Gastroesophageal sphincter (tissue), 4 donors: Measurements from ENCODE around the gene DOK5. TPM values are rescaled to one million over a fixed set of nuclear protein-coding genes. Genes with fewer than 3 reads are reported as not detected.

Experiments used
- ATAC-seq: fragments of 150-250 bp; one replicate; pipeline ENCODE4 v1.9.1; 2016; ENCODE audit warnings: mild to moderate bottlenecking, moderate library complexity
- H3K27ac ChIP-seq, 4 donors: fragments of 200-600 bp; sonication (generic) in 3 of 4; 1 replicate in 3 of 4; 2 replicates in 1 of 4; pipeline ENCODE4 v1.5.1; 2016 to 2019
- H3K27me3 ChIP-seq: fragments of 200-600 bp; sonication (generic); one replicate; pipeline ENCODE4 v1.5.1; 2019
- H3K36me3 ChIP-seq, 2 donors: fragments of 200-600 bp; sonication (generic); one replicate each; pipeline ENCODE4 v1.5.1; 2019; ENCODE audit warnings: control low read depth in 1 of 2
- H3K4me1 ChIP-seq, 3 donors: fragments of 200-600 bp; sonication (generic); 1 replicate in 2 of 3; 2 replicates in 1 of 3; pipeline ENCODE4 v1.5.1; 2016 to 2019; ENCODE audit warnings: control low read depth in 2 of 3
- H3K4me3 ChIP-seq, 2 donors: fragments of 200-600 bp; sonication (generic); one replicate each; pipeline ENCODE4 v1.5.1; 2019; ENCODE audit warnings: mild to moderate bottlenecking in 1 of 2, moderate library complexity in 1 of 2
- H3K9me3 ChIP-seq, 3 donors: fragments of 200-600 bp; sonication (generic); one replicate each; pipeline ENCODE4 v1.5.1; 2017 to 2019; ENCODE audit warnings: control low read depth in 2 of 3
- EP300 ChIP-seq: sonication (generic); formaldehyde crosslinking; IDR thresholded peaks from one replicate; pipeline ENCODE4 v1.6.1; 2017; ENCODE audit warnings: antibody characterized with exemption, mild to moderate bottlenecking
- POLR2A ChIP-seq, 2 donors: fragments of 450-650 bp; IDR thresholded peaks; one replicate each; pipeline ENCODE4 v1.6.1; 2017; ENCODE audit warnings: antibody characterized with exemption in 2 of 2, mild to moderate bottlenecking in 2 of 2, moderate library complexity in 1 of 2
- POLR2AphosphoS5 ChIP-seq: sonication (generic); formaldehyde crosslinking; IDR thresholded peaks from one replicate; pipeline ENCODE4 v1.6.1; 2017; ENCODE audit warnings: antibody characterized with exemption
- WGBS, 2 donors: methylation state at CpG; one replicate each; pipeline ENCODE4 v1.1.5; 2018; ENCODE audit warnings: low coverage in 1 of 2; 5-methylcytosine and 5-hydroxymethylcytosine counted together
- total RNA-seq, 4 donors: library from RNA; depleted of rRNA; stranded (reverse); fragments of >200 nt; gene quantifications; one replicate each; pipeline ENCODE4 v1.1.0, GENCODE V29; 2016
- TF ChIP-seq, protein P1 (sequence below), 4 experiments: fragments of 200-600 bp in 2 of 4; fragments of 450-650 bp in 2 of 4; sonication (generic) in 1 of 4; IDR thresholded peaks; one replicate each; pipeline ENCODE4 v1.5.1; 2017 to 2019; ENCODE audit warnings: antibody characterized with exemption in 4 of 4, mild to moderate bottlenecking in 2 of 4, moderate library complexity in 2 of 4

DOK5 gene
- total RNA-seq, 4 donors from 2014 or later, result 0.62 to 2.7 (median 1.4) TPM

DNA sequence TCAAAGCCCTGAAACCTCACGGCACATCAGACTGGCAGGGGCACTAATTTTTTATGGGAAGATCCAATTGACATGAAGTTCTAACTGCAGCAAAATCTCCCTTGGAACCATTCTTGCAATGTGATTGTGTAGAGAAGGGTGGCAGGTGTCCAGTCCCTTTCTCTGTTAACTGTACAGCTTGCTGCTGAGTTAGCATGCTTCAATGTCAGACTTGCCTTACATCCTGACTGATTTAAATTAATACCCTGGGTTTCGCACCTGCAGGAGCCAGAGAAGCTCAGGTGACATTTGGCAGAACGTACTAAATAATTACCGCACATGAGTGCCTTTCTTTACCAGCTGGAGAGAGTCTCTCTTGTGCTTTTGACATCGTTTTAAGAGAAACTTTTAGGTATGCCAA lies 123.0 kb downstream of the DOK5 start:
- H3K36me3 ChIP-seq, result no peaks in the 10 kb centered on the region
- WGBS, 2 donors, result 59 to 89% methylated on average over 5 of the region's 5 CpGs
- no peaks in the 10 kb centered on the region for H3K4me1 ChIP-seq
- TF ChIP-seq POLR2A (IDR thresholded peaks at IDR 0.05) (no peak), POLR2AphosphoS5 (no peak), EP300 (no peak)
- TF ChIP-seq, protein P1, sequence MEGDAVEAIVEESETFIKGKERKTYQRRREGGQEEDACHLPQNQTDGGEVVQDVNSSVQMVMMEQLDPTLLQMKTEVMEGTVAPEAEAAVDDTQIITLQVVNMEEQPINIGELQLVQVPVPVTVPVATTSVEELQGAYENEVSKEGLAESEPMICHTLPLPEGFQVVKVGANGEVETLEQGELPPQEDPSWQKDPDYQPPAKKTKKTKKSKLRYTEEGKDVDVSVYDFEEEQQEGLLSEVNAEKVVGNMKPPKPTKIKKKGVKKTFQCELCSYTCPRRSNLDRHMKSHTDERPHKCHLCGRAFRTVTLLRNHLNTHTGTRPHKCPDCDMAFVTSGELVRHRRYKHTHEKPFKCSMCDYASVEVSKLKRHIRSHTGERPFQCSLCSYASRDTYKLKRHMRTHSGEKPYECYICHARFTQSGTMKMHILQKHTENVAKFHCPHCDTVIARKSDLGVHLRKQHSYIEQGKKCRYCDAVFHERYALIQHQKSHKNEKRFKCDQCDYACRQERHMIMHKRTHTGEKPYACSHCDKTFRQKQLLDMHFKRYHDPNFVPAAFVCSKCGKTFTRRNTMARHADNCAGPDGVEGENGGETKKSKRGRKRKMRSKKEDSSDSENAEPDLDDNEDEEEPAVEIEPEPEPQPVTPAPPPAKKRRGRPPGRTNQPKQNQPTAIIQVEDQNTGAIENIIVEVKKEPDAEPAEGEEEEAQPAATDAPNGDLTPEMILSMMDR (IDR thresholded peaks at IDR 0.05), result no peak
- no peaks in the 10 kb centered on the region for H3K27me3 ChIP-seq
- H3K4me3 ChIP-seq, result no peak overlapping the region
- ATAC-seq, result no peak
- no peaks in the 10 kb centered on the region for H3K9me3 ChIP-seq
- no peak overlapping the region for H3K27ac ChIP-seq

DNA sequence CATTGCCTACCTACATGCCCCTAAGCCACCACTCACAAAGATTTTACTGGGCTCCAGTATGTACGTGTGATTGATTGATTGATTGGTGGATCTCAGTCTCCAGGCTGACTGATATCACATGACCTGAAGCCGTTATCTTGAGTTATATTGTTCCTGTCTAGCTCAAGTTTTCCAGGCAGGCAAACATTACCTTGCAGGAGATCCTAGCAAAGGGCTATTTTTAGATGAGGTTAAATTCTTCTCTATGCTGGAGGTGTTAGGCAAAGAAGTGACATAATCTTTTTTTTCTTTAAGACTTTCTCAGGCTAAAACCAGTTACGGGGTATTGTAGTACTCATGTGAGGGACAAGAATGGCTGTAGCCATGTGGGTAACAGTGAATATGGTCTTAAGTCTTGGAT lies 125.2 kb downstream of the DOK5 start:
- Histone ChIP-seq H3K36me3 (no peaks in the 10 kb centered on the region), H3K4me1 (no peaks in the 10 kb centered on the region), H3K9me3 (no peaks in the 10 kb centered on the region), H3K27ac (no peak overlapping the region), H3K4me3 (no peak overlapping the region), H3K27me3 (no peaks in the 10 kb centered on the region)
- ATAC-seq, result no peak
- TF ChIP-seq POLR2AphosphoS5, result no peak
- TF ChIP-seq EP300, result no peak
- no peak for TF ChIP-seq POLR2A (IDR thresholded peaks at IDR 0.05)
- TF ChIP-seq, protein P1 (IDR thresholded peaks at IDR 0.05), result no peak
- WGBS, 2 donors, result 38 to 60% methylated on average over 3 of the region's 3 CpGs

DNA sequence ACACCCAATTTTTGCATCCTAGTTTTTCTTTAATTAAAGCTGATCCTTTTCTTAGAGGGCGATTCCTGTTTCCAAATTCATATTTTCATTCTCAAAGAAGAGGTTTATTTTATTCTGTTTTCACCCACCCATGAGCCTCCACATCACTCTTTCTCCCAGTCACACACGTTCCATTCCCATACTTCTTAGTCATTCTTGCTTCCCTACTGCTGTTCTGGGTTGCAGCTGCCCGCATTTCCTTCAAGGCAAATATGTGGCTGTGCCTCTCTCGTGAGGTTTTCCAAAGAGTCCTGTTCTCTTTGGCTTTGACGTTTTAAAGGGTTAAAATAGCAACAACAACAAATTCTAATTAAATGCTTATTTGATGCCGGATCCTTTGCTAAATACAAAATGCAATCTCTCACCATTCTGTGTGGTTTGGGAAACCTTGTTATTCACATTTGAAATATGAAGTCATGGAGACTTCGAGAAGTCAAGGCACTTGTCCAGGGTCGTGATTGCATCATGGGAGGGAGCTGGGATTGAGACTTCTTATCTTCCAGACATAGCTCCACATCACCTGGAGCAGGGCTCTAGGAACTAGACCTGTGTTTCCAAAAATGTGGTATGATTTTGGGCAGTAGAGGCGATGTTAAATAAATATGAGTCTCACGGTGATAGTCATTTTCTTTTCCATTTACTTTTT lies 126.6 kb downstream of the DOK5 start:
- Histone ChIP-seq H3K4me3 (no peak overlapping the region), H3K36me3 (no peaks in the 10 kb centered on the region)
- 77 to 83% methylated on average over 10 of the region's 10 CpGs for WGBS, 2 donors

DNA sequence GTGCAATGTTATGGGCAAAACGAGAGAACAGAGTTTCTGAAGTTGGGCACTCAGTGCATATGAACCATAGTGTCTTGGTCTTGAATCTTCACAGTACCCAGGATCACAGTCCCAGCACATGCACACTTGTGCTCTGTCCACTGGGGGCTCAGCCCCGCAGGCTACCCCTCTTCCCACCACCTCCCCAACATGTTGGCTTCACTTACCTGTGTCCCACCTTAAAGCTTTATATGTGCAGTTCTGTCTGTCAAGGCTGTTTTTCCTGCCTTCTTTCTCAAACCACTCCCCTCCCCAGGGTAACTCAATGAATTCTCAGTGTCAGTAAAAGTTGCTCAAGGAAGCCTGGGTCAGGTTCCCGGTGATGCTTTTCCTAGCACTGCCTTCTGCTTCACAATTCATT lies 129.9 kb downstream of the DOK5 start:
- Histone ChIP-seq H3K36me3 (no peaks in the 10 kb centered on the region), H3K9me3 (no peaks in the 10 kb centered on the region), H3K4me3 (no peak overlapping the region), H3K27me3 (no peaks in the 10 kb centered on the region), H3K27ac (no peak overlapping the region), H3K4me1 (no peaks in the 10 kb centered on the region)
- TF ChIP-seq EP300, result no peak
- TF ChIP-seq, protein P1 (IDR thresholded peaks at IDR 0.05), result no peak
- no peak for TF ChIP-seq POLR2A (IDR thresholded peaks at IDR 0.05)
- TF ChIP-seq POLR2AphosphoS5, result no peak
- WGBS, 2 donors, result 85 to 96% methylated on average over 3 of the region's 3 CpGs
- ATAC-seq, result no peak

More for the DNA sequence above, 126.6 kb downstream of the DOK5 start:
- Histone ChIP-seq H3K9me3 (no peaks in the 10 kb centered on the region), H3K4me1 (no peaks in the 10 kb centered on the region), H3K27me3 (no peaks in the 10 kb centered on the region), H3K27ac (no peak overlapping the region)
- ATAC-seq, result no peak
- TF ChIP-seq POLR2A (IDR thresholded peaks at IDR 0.05), result no peak
- no peak for TF ChIP-seq EP300
- TF ChIP-seq POLR2AphosphoS5, result no peak
- TF ChIP-seq, protein P1 (IDR thresholded peaks at IDR 0.05), result no peak

DNA sequence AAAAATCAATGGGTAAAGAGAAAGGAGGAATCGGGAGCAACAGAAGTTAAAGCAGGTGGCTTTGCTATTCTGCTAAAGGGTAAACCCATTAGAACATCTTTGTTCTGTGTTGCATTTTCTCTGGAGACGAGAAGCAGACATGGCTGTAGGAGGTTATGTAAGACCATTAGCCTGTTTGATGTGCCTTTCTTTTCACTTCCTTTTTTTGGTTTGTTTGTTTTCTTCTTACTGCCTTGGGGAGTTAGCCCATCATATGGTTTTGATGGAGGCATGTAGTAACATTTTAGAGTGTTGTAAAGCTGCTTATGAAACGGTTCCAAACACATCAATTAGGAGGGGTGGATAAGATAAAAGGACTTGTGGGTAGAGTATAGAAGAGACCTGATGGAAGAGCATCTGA lies 131.0 kb downstream of the DOK5 start:
- Histone ChIP-seq H3K9me3 (no peaks in the 10 kb centered on the region), H3K36me3 (no peaks in the 10 kb centered on the region), H3K27me3 (no peaks in the 10 kb centered on the region), H3K4me3 (no peak overlapping the region), H3K27ac (no peak overlapping the region), H3K4me1 (no peaks in the 10 kb centered on the region)
- no peak for ATAC-seq
- 72 to 74% methylated on average over 3 of the region's 3 CpGs for WGBS, 2 donors
- TF ChIP-seq EP300 (no peak), POLR2AphosphoS5 (no peak), POLR2A (IDR thresholded peaks at IDR 0.05) (no peak)
- TF ChIP-seq, protein P1 (IDR thresholded peaks at IDR 0.05), result no peak
